ENCODE data around the gene PLXNA4. TPM values are rescaled to one million over a fixed set of nuclear protein-coding genes. Genes with fewer than 3 reads are reported as not detected.

Gene PLXNA4
- total RNA-seq, 1 experiment from 2014 or later = 1.0 TPM

GRCh38 chr7:132588596-132588995 lies 12.3 kb upstream of the PLXNA4 start:
- Histone ChIP-seq H3K36me3 (ENCODE audit: low read depth) (no peaks in the 10 kb centered on the region), H4K20me1 (ENCODE audit: insufficient read depth) (no peaks in the 10 kb centered on the region), H3K4me3 (no peak overlapping the region), H3K9me3 (ENCODE audit: insufficient read depth, low read depth) (no peaks in the 10 kb centered on the region), H3F3A (ENCODE audit: insufficient read depth, low read depth) (no peaks in the 10 kb centered on the region), H3K79me2 (ENCODE audit: low read depth) (no peaks in the 10 kb centered on the region), H3K27ac (no peak overlapping the region), H2AFZ (no peak overlapping the region), H3K9me2 (ENCODE audit: insufficient read depth) (no peaks in the 10 kb centered on the region), H3K4me1 (replicated peaks; ENCODE audit: insufficient read depth) (no peaks in the 10 kb centered on the region), H3K4me2 (no peak overlapping the region), H3K27me3 (ENCODE audit: insufficient read depth, low read depth) (peaks cover 58% of the 10 kb centered on the region)
- BruUV-seq (replicated peaks) = no TSS peak
- ChIA-PET CTCF (no interaction called here), POLR2A (ENCODE audit: unreplicated experiment) (no interaction called here)
- no peak for TF ChIP-seq EZH2 (IDR thresholded peaks at IDR 0.05; ENCODE audit: low read depth)
- TF ChIP-seq, protein P1, sequence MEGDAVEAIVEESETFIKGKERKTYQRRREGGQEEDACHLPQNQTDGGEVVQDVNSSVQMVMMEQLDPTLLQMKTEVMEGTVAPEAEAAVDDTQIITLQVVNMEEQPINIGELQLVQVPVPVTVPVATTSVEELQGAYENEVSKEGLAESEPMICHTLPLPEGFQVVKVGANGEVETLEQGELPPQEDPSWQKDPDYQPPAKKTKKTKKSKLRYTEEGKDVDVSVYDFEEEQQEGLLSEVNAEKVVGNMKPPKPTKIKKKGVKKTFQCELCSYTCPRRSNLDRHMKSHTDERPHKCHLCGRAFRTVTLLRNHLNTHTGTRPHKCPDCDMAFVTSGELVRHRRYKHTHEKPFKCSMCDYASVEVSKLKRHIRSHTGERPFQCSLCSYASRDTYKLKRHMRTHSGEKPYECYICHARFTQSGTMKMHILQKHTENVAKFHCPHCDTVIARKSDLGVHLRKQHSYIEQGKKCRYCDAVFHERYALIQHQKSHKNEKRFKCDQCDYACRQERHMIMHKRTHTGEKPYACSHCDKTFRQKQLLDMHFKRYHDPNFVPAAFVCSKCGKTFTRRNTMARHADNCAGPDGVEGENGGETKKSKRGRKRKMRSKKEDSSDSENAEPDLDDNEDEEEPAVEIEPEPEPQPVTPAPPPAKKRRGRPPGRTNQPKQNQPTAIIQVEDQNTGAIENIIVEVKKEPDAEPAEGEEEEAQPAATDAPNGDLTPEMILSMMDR (conservative IDR thresholded peaks at IDR 0.05) = no peak
- intact Hi-C loops (cut with micrococcal nuclease; ENCODE audit: unreplicated experiment) = no loop called here
- no peak for DNase-seq

- BruUV-seq (replicated peaks) = no TSS peak
- H3K27me3 ChIP-seq (ENCODE audit: insufficient read depth, low read depth) = peaks cover 41% of the 10 kb centered on the region
- CTCF ChIA-PET = no interaction called here
Observed at GRCh38 chr7:132584796-132585494, 8.7 kb upstream of the PLXNA4 start.

DNA sequence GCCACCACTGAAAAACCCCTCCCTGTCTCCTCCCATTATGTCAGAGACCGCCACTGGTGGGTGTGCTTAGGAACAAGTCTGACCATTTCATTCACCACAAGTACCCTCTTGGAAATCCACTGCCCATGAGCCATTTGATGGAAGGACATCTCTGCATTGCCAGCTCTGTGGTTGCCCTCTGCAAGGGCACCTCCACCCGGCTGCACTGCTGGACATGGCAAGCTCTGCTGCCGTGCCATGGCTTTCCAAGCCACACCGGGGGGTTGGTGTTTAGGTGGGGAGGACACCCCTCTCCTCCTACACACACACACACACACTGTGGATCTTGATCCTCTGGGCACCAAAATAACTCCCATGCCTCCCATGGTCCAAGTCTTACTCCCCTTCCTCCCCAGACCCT lies 5.2 kb upstream of the PLXNA4 start:
- POLR2A ChIA-PET (ENCODE audit: unreplicated experiment) = no interaction called here
- BruUV-seq (replicated peaks) = no TSS peak

More at GRCh38 chr7:132584796-132585494, 8.7 kb upstream of the PLXNA4 start:
- DNase-seq = no peak
- Histone ChIP-seq H3K4me1 (replicated peaks; ENCODE audit: insufficient read depth) (no peaks in the 10 kb centered on the region), H3K9me3 (ENCODE audit: insufficient read depth, low read depth) (no peaks in the 10 kb centered on the region), H3K9me2 (ENCODE audit: insufficient read depth) (no peaks in the 10 kb centered on the region), H3K27ac (no peak overlapping the region), H3K79me2 (ENCODE audit: low read depth) (no peaks in the 10 kb centered on the region), H3K4me2 (no peak overlapping the region), H3F3A (ENCODE audit: insufficient read depth, low read depth) (no peaks in the 10 kb centered on the region), H3K4me3 (no peak overlapping the region), H4K20me1 (ENCODE audit: insufficient read depth) (no peaks in the 10 kb centered on the region), H3K36me3 (ENCODE audit: low read depth) (no peaks in the 10 kb centered on the region), H2AFZ (no peak overlapping the region)
- POLR2A ChIA-PET (ENCODE audit: unreplicated experiment) = no interaction called here
- TF ChIP-seq, protein P1 (conservative IDR thresholded peaks at IDR 0.05) = no peak
- no peak for TF ChIP-seq EZH2 (IDR thresholded peaks at IDR 0.05; ENCODE audit: low read depth)
- intact Hi-C loops (cut with micrococcal nuclease; ENCODE audit: unreplicated experiment) = loop anchor here (5.0 kb wide), 1 partner anchor 757 kb away; no protein-coding TSS in a partner anchor

More for the DNA sequence above, 5.2 kb upstream of the PLXNA4 start:
- Histone ChIP-seq H3K9me3 (ENCODE audit: insufficient read depth, low read depth) (no peaks in the 10 kb centered on the region), H3K27me3 (ENCODE audit: insufficient read depth, low read depth) (peaks cover 48% of the 10 kb centered on the region; the same call in 1 of the 2 replicates), H3K36me3 (ENCODE audit: low read depth) (no peaks in the 10 kb centered on the region), H3K4me1 (replicated peaks; ENCODE audit: insufficient read depth) (no peaks in the 10 kb centered on the region), H3K4me3 (no peak overlapping the region), H3K79me2 (ENCODE audit: low read depth) (no peaks in the 10 kb centered on the region), H4K20me1 (ENCODE audit: insufficient read depth) (no peaks in the 10 kb centered on the region), H2AFZ (no peak overlapping the region), H3F3A (ENCODE audit: insufficient read depth, low read depth) (no peaks in the 10 kb centered on the region), H3K9me2 (ENCODE audit: insufficient read depth) (no peaks in the 10 kb centered on the region), H3K4me2 (no peak overlapping the region), H3K27ac (no peak overlapping the region)
- CTCF ChIA-PET = interaction anchor here (1.4 kb wide), 2 partner anchors 577 to 722 kb away, joined by 5 to 8 read pairs; no protein-coding TSS in a partner anchor
- DNase-seq = no peak
- TF ChIP-seq EZH2 (IDR thresholded peaks at IDR 0.05; ENCODE audit: low read depth) = no peak
- TF ChIP-seq, protein P1 (conservative IDR thresholded peaks at IDR 0.05) = no peak
- intact Hi-C loops (cut with micrococcal nuclease; ENCODE audit: unreplicated experiment) = loop anchor here (5.0 kb wide), 1 partner anchor 761 kb away; no protein-coding TSS in a partner anchor

Measured in PC-9 (cell line).